ENCODE measurements around the gene CLRN2.

CLRN2 gene

GRCh38 chr4:17544205-17544604, 29.2 kb downstream of the CLRN2 start:
- no peaks in the 10 kb centered on the region for H3F3A ChIP-seq (ENCODE audit: low read depth)
- no peak overlapping the region for H3K9ac ChIP-seq (ENCODE audit: low read depth, low read length, poor library complexity, severe bottlenecking)
- H3K79me2 ChIP-seq (ENCODE audit: insufficient read depth, low read length): no peaks in the 10 kb centered on the region
- peaks cover 4% of the 10 kb centered on the region for H3K4me1 ChIP-seq (ENCODE audit: insufficient read depth, low read length, poor library complexity, severe bottlenecking)
- no peak overlapping the region for H2AFZ ChIP-seq (ENCODE audit: low read length)
- H3K36me3 ChIP-seq (ENCODE audit: insufficient read depth, low read length): no peaks in the 10 kb centered on the region
- no peaks in the 10 kb centered on the region for H4K20me1 ChIP-seq (ENCODE audit: insufficient read depth, low read length, poor library complexity, severe bottlenecking)
- H3K9me2 ChIP-seq (replicated peaks; ENCODE audit: low read depth, low read length): no peaks in the 10 kb centered on the region
- H3K27me3 ChIP-seq (ENCODE audit: insufficient read depth, low read length, poor library complexity, severe bottlenecking): no peaks in the 10 kb centered on the region
- TF ChIP-seq, protein P1, sequence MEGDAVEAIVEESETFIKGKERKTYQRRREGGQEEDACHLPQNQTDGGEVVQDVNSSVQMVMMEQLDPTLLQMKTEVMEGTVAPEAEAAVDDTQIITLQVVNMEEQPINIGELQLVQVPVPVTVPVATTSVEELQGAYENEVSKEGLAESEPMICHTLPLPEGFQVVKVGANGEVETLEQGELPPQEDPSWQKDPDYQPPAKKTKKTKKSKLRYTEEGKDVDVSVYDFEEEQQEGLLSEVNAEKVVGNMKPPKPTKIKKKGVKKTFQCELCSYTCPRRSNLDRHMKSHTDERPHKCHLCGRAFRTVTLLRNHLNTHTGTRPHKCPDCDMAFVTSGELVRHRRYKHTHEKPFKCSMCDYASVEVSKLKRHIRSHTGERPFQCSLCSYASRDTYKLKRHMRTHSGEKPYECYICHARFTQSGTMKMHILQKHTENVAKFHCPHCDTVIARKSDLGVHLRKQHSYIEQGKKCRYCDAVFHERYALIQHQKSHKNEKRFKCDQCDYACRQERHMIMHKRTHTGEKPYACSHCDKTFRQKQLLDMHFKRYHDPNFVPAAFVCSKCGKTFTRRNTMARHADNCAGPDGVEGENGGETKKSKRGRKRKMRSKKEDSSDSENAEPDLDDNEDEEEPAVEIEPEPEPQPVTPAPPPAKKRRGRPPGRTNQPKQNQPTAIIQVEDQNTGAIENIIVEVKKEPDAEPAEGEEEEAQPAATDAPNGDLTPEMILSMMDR (conservative IDR thresholded peaks at IDR 0.05; ENCODE audit: low read length): no peak
- TF ChIP-seq EZH2phosphoT487 (IDR thresholded peaks at IDR 0.05; ENCODE audit: borderline replicate concordance): no peak
- no peak overlapping the region for H3K4me3 ChIP-seq (ENCODE audit: low read length, poor library complexity, severe bottlenecking)
- H3K4me2 ChIP-seq (ENCODE audit: low read depth, low read length, poor library complexity, severe bottlenecking): no peak overlapping the region
- no peaks in the 10 kb centered on the region for H3K9me3 ChIP-seq (ENCODE audit: insufficient read depth, low read depth, low read length)

- H3K4me1 ChIP-seq (ENCODE audit: insufficient read depth, low read length, poor library complexity, severe bottlenecking): peaks cover 4% of the 10 kb centered on the region
- no peak overlapping the region for H3K4me3 ChIP-seq (ENCODE audit: low read length, poor library complexity, severe bottlenecking)
- no peaks in the 10 kb centered on the region for H3K36me3 ChIP-seq (ENCODE audit: insufficient read depth, low read length)
- H2AFZ ChIP-seq (ENCODE audit: low read length): no peak overlapping the region
- H3K4me2 ChIP-seq (ENCODE audit: low read depth, low read length, poor library complexity, severe bottlenecking): no peak overlapping the region
- no peaks in the 10 kb centered on the region for H4K20me1 ChIP-seq (ENCODE audit: insufficient read depth, low read length, poor library complexity, severe bottlenecking)
- H3K79me2 ChIP-seq (ENCODE audit: insufficient read depth, low read length): no peaks in the 10 kb centered on the region
- H3K9ac ChIP-seq (ENCODE audit: low read depth, low read length, poor library complexity, severe bottlenecking): no peak overlapping the region
- H3K27me3 ChIP-seq (ENCODE audit: insufficient read depth, low read length, poor library complexity, severe bottlenecking): no peaks in the 10 kb centered on the region
- no peak for TF ChIP-seq EZH2phosphoT487 (IDR thresholded peaks at IDR 0.05; ENCODE audit: borderline replicate concordance)
- TF ChIP-seq, protein P1 (conservative IDR thresholded peaks at IDR 0.05; ENCODE audit: low read length): no peak
- no peaks in the 10 kb centered on the region for H3K9me3 ChIP-seq (ENCODE audit: insufficient read depth, low read depth, low read length)
- H3K9me2 ChIP-seq (replicated peaks; ENCODE audit: low read depth, low read length): no peaks in the 10 kb centered on the region
- H3F3A ChIP-seq (ENCODE audit: low read depth): no peaks in the 10 kb centered on the region
Observed at GRCh38 chr4:17544831-17545234, 29.9 kb downstream of the CLRN2 start.

DNA sequence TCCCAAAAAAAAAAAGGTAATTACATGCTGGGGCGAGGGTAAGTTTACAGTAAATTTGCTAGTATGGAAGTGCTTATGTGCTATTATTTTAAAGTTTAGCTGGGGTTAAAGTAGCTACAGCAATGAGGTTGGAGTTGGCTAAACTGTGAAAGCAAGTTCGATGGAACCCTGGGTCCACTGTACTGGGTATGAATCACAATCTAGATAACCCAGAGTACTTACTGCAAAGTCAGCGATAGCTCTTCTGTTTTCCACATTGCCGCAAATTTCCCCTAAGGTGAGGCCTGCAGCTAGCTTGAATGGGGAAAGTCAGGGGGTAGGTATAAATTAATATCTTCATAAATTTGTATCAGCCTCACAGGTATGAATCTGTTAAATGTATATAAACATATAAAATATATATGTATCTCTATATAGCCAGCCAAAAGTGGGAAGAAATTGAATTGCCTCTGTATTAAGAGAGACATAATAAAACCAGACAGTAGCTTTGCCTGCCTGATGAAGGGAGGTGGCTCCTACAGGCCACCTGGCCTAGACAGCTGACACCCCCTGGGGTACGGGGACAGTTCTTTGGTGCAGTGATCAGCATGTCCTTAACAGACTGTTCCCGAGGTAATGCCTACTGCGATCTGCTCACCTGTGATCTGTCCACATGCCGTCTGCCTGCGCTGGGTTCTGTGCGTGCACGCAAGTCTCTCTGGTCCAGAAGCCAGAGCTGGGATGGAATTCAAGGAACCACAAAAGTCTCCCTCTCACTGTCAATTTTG, 30.6 kb downstream of the CLRN2 start:
- Histone ChIP-seq H3K9me2 (replicated peaks; ENCODE audit: low read depth, low read length) (no peaks in the 10 kb centered on the region), H3K36me3 (ENCODE audit: insufficient read depth, low read length) (no peaks in the 10 kb centered on the region), H3K9me3 (ENCODE audit: insufficient read depth, low read depth, low read length) (no peaks in the 10 kb centered on the region), H3K4me1 (ENCODE audit: insufficient read depth, low read length, poor library complexity, severe bottlenecking) (peaks cover 4% of the 10 kb centered on the region), H3F3A (ENCODE audit: low read depth) (no peaks in the 10 kb centered on the region), H3K27me3 (ENCODE audit: insufficient read depth, low read length, poor library complexity, severe bottlenecking) (no peaks in the 10 kb centered on the region), H4K20me1 (ENCODE audit: insufficient read depth, low read length, poor library complexity, severe bottlenecking) (no peaks in the 10 kb centered on the region), H2AFZ (ENCODE audit: low read length) (no peak overlapping the region), H3K79me2 (ENCODE audit: insufficient read depth, low read length) (no peaks in the 10 kb centered on the region), H3K9ac (ENCODE audit: low read depth, low read length, poor library complexity, severe bottlenecking) (no peak overlapping the region), H3K4me3 (ENCODE audit: low read length, poor library complexity, severe bottlenecking) (no peak overlapping the region), H3K4me2 (ENCODE audit: low read depth, low read length, poor library complexity, severe bottlenecking) (no peak overlapping the region)
- TF ChIP-seq EZH2phosphoT487 (IDR thresholded peaks at IDR 0.05; ENCODE audit: borderline replicate concordance): no peak
- TF ChIP-seq, protein P1 (conservative IDR thresholded peaks at IDR 0.05; ENCODE audit: low read length): no peak
